D721Med (cell line): ENCODE measurements around the gene DCHS2.
A peak's percentile ranks its signal among the peaks of the same experiment; 100 is the strongest.

Source experiments
- DNase-seq: peaks from one replicate; pipeline ENCODE4 v3.0.0; 2011; ENCODE audit warnings: low spot score; ENCODE audit not compliant: insufficient read length
- FAIRE-seq: peaks from 2 replicates; lab custom pipeline; 2011; peaks lifted over from hg19 to GRCh38; lab: Jason Lieb, UNC
- TF ChIP-seq, protein P1 (sequence below): IDR thresholded peaks from 2 replicates; pipeline ENCODE4 v1.5.1; 2012; ENCODE audit warnings: mild to moderate bottlenecking, control low read depth; ENCODE audit not compliant: insufficient read depth; ENCODE audit errors: missing control alignments

DCHS2 gene

DNA sequence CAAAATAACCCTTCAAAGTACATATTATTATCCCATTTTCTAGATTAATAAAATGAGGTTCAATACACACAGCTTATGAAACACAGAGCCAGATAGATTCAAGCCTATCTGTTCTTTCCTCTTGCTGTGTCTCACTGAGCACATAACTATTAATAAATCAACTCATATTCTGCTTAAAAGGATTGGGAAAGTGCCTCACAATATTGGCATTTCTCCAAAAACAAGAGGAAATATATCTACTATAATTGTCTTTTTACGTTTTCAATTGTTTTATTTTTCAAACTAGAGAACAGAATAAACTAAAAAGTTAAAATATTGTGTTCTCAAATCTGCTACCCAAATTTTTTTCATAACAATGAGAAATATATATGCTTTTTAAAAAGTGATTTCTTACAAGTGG lies 15.8 kb downstream of the DCHS2 start:
- FAIRE-seq = no peak
- TF ChIP-seq, protein P1, sequence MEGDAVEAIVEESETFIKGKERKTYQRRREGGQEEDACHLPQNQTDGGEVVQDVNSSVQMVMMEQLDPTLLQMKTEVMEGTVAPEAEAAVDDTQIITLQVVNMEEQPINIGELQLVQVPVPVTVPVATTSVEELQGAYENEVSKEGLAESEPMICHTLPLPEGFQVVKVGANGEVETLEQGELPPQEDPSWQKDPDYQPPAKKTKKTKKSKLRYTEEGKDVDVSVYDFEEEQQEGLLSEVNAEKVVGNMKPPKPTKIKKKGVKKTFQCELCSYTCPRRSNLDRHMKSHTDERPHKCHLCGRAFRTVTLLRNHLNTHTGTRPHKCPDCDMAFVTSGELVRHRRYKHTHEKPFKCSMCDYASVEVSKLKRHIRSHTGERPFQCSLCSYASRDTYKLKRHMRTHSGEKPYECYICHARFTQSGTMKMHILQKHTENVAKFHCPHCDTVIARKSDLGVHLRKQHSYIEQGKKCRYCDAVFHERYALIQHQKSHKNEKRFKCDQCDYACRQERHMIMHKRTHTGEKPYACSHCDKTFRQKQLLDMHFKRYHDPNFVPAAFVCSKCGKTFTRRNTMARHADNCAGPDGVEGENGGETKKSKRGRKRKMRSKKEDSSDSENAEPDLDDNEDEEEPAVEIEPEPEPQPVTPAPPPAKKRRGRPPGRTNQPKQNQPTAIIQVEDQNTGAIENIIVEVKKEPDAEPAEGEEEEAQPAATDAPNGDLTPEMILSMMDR = no peak
- no peak for DNase-seq

DNA sequence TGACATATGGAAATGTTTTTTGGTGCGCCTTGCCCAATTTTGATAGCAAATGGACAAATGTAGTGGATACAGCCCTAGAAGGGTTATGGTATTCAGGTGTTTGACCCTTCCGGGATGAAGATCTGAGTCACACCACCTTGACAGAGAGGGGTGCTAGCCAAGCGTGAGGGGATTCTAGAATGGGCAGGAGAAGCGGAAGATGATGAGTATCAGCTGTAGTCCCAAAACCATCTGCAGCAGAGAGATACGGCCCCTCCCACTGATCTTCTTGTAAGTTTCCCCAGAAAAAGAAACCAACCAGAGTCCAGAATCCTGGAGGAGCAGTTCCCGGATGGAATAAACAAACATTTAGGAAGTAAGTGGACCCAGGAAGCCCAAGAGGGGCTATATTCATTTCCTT lies 18.1 kb downstream of the DCHS2 start:
- DNase-seq (no peak), FAIRE-seq (no peak)
- TF ChIP-seq, protein P1 = no peak

DNA sequence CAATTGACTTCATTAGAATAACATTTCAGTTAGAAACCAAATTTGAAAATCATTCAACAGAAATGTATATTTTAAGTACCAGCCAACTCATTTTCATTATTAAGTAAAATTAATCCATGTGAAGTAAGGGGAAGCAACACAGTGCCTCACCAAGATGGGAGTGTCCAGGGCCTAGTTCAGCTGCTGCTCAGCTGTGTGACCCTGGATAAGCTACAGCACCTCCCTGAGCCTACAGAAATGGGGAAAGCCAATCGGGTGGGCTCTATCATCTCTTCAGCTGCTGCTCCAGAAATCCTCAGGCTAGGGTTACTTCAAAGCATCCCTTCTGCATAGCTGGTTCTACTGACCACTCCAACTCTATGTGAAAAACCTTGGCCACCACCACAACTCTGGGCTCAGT lies 18.7 kb downstream of the DCHS2 start:
- TF ChIP-seq, protein P1 = no peak
- FAIRE-seq (no peak), DNase-seq (no peak)

DNA sequence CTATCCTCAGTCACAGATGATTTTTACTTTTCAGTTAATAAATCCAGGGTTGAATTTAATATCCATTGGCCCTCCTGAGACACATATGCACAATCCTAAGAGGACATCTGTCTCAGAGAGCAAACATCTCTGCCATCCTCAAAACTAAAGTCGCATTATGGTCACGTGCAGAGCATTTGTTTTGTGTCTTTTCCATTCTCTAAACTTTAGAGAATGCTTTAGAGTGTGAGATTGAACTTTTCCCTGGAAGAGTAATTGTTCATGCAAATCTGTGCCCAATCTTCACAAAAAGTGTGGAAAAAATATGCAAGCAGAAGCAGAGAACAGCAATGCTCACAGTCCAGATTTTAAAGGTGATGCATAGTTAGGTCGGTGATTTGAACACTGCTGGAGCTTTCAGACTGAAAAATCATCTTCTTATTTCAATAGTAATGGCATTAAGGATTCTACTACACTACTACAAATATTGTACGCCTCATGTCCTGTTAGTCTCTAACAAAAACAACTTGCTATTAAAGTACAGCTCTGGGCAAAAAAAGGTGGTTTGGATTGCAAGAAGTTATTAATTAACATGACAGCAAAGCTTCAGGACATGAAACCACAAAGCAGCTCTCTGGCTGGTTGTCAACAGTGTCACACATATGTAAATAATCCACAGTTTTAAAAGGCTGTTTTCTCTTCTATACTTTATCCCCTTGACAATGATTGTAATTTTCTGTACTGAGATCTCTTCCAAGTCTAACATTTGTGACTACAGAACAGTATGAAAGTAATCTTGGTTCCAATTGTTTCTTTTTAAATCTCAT lies 19.9 kb downstream of the DCHS2 start:
- DNase-seq (no peak), FAIRE-seq (no peak)
- TF ChIP-seq, protein P1 = no peak

DNA sequence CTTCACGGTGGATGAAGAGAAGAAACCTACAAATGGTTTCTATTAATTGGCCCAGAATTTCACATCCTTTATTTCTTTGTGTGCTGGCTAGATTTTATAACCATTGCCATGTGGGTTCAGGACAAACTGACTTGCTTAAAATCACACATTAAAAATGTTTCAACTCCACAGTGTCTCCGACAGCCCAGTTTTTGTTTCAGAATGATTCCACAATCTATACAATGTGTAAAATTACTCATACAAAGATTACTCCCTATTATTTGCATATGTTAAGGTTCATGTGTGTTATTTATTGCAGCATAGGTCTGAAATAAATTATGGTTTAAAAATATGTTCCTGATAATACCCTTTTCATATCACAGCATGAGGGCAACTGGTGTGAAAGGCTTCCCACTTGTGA lies 20.6 kb downstream of the DCHS2 start:
- FAIRE-seq (no peak), DNase-seq (no peak)

DNA sequence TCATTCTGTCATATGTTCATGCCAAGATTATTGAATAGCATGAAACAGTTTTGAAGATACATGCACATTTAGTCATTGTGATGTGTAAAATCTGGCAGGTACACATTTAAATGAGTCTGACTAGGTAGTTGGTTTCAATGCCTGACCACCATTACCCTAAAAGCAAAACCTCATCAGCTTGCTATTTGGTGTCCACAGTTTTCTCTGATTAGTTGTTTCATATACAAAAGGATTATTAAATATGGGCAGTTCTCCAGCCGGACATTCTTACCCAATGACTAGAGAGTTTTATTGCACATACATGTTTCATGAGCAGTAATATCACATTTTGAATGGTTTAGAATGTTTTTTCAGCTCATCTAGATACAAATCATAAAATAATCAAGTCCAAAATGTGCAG lies 23.7 kb downstream of the DCHS2 start:
- DNase-seq = no peak
- FAIRE-seq = peak; percentile 84
- TF ChIP-seq, protein P1 = no peak

More for the DNA sequence above, 20.6 kb downstream of the DCHS2 start:
- TF ChIP-seq, protein P1 = no peak

DNA sequence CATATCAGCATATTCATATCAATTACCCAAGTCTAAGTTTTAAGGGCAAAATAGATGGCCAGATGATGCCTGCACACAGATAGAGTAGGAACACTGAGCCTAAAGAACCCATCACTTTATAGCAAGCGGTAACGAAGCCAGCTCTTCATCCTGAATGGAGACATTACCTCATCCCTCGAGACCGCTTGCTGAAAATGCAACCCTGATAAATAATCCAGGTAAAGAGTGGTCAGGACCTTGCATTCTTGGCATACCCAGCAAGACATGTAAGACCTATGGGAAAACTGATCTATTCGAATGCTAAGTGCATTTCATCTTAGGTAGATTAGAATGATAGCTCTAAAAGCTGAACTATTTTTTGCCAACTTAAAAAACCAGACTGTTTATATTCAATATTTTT lies 25.3 kb downstream of the DCHS2 start:
- DNase-seq (no peak), FAIRE-seq (no peak)
- TF ChIP-seq, protein P1 = no peak
